Left lung (tissue), 10 donors: ENCODE measurements around the gene SLC35G6. TPM values are rescaled to one million over a fixed set of nuclear protein-coding genes. Genes with fewer than 3 reads are reported as not detected.
A peak's percentile ranks its signal among the peaks of the same experiment; 100 is the strongest.

Experiments used
- ATAC-seq: fragments of 200-7000 bp; cut with Tn5 transposase; one replicate; pipeline ENCODE4 v1.9.1; 2020; ENCODE audit warnings: moderate library complexity
- DNase-seq, 4 donors: peaks; one replicate each; pipeline ENCODE4 v3.0.0-alpha.2; 2013 to 2020
- H3K27ac ChIP-seq, 2 donors: fragments of 200-600 bp; sonication (generic) in 1 of 2; one replicate each; pipeline versions ENCODE4 v1.5.0 to v1.8.0; 2020 to 2021
- H3K27me3 ChIP-seq, 2 donors: fragments of 200-600 bp; sonication (generic) in 1 of 2; one replicate each; pipeline versions ENCODE4 v1.5.0 to v1.8.0; 2020 to 2021
- H3K36me3 ChIP-seq, 2 donors: fragments of 200-600 bp; sonication (generic) in 1 of 2; one replicate each; pipeline versions ENCODE4 v1.5.0 to v1.8.0; 2020 to 2021
- H3K4me1 ChIP-seq, 2 donors: fragments of 200-600 bp; one replicate each; pipeline ENCODE4 v1.8.0; 2021
- H3K4me3 ChIP-seq, 2 donors: fragments of 200-600 bp; sonication (generic) in 1 of 2; one replicate each; pipeline versions ENCODE4 v1.5.0 to v1.8.0; 2020 to 2021; ENCODE audit warnings: mild to moderate bottlenecking in 1 of 2
- H3K9me3 ChIP-seq, 2 donors: fragments of 200-600 bp; sonication (generic) in 1 of 2; one replicate each; pipeline versions ENCODE4 v1.5.0 to v1.8.0; 2020 to 2021
- intact Hi-C, 2 donors: fragments of 100-400 bp; cut with DNase I; formaldehyde crosslinking; loops; one replicate each; pipeline versions ENCODE4 v1.11.2 to v1.14.2; 2022
- polyA plus RNA-seq, 6 donors: library from polyadenylated mRNA; unstranded; fragments of 120-200 nt; gene quantifications; one replicate each; pipeline ENCODE4 v1.2.1, GENCODE V29; 2013; ENCODE audit not compliant: insufficient read length in 6 of 6
- total RNA-seq, 2 donors: library from RNA; stranded (reverse); fragmentation: NEBNext Ultra II Directional; extraction: Animal tissue kit (Norgen Biotek cat#: 25700); gene quantifications; one replicate each; pipeline ENCODE4 v1.2.1, GENCODE V29; 2021
- TF ChIP-seq, protein P1 (sequence below), 2 donors: fragments of 200-600 bp; sonication (generic) in 1 of 2; IDR thresholded peaks; one replicate each; pipeline versions ENCODE4 v1.5.0 to v1.8.0; 2021; ENCODE audit warnings: antibody characterized with exemption in 2 of 2
- donor health status: DM: no; HTN: yes; CAD: no.
- donor health status: DM: no; HTN: no; CAD: no.

The SLC35G6 gene
- total and polyA plus RNA-seq, 8 donors: 0.17 to 0.35 (median 0.35) TPM; not detected in 2

DNA sequence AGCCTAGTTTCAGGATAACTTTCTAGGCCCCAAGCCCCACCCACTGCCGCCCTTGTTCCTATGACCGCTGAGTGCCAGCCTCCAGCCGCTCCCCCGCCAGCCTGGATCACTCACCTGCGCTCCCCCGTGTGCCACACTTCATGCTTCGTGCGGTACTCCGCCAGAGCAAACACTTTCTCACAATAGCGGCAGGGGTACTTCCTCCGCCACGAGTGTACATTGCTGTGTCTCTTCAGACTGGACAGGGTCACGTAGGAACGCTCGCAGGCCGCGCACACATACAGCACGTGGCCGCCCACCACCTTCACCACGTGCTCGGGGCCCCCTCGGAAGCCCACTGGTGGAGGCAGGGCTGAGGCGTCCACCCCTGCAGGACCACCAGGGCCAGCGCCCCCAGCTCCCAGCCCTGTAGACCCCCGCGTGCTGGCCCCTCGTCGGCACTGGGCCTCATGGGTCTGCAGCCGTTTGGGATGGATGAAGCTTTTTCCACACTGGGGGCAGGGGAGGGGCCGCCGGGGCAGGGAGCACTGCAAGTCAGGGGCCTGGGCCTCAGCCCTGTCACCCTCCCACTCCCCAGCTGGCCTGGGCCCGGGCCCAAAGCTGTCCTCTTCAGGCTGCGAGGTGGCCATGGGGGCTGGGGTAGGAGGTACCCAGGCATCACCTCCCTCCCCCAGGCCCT is 15.5 kb upstream of the SLC35G6 start:
- no peaks in the 10 kb centered on the region for H3K9me3 ChIP-seq

GRCh38 chr17:7466318-7466638 is 15.0 kb upstream of the SLC35G6 start:
- H3K27ac ChIP-seq: peak overlapping the region; percentile 26 to 78

More for the DNA sequence above, 15.5 kb upstream of the SLC35G6 start:
- Histone ChIP-seq H3K27ac (peak overlapping the region in 1 of 2 donors; percentile 78), H3K27me3 (no peaks in the 10 kb centered on the region), H3K4me3 (no peak overlapping the region), H3K36me3 (peaks cover 4 to 40% of the 10 kb centered on the region in 2 donors), H3K4me1 (peaks cover 8 to 33% of the 10 kb centered on the region in 2 donors)
- DNase-seq: peak in 3 of 4 donors; percentile 53 to 84 (median 65)
- ATAC-seq: peak; percentile 73
- TF ChIP-seq, protein P1, sequence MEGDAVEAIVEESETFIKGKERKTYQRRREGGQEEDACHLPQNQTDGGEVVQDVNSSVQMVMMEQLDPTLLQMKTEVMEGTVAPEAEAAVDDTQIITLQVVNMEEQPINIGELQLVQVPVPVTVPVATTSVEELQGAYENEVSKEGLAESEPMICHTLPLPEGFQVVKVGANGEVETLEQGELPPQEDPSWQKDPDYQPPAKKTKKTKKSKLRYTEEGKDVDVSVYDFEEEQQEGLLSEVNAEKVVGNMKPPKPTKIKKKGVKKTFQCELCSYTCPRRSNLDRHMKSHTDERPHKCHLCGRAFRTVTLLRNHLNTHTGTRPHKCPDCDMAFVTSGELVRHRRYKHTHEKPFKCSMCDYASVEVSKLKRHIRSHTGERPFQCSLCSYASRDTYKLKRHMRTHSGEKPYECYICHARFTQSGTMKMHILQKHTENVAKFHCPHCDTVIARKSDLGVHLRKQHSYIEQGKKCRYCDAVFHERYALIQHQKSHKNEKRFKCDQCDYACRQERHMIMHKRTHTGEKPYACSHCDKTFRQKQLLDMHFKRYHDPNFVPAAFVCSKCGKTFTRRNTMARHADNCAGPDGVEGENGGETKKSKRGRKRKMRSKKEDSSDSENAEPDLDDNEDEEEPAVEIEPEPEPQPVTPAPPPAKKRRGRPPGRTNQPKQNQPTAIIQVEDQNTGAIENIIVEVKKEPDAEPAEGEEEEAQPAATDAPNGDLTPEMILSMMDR (IDR thresholded peaks at IDR 0.05): no peak
- intact Hi-C loops: no loop called here

DNA sequence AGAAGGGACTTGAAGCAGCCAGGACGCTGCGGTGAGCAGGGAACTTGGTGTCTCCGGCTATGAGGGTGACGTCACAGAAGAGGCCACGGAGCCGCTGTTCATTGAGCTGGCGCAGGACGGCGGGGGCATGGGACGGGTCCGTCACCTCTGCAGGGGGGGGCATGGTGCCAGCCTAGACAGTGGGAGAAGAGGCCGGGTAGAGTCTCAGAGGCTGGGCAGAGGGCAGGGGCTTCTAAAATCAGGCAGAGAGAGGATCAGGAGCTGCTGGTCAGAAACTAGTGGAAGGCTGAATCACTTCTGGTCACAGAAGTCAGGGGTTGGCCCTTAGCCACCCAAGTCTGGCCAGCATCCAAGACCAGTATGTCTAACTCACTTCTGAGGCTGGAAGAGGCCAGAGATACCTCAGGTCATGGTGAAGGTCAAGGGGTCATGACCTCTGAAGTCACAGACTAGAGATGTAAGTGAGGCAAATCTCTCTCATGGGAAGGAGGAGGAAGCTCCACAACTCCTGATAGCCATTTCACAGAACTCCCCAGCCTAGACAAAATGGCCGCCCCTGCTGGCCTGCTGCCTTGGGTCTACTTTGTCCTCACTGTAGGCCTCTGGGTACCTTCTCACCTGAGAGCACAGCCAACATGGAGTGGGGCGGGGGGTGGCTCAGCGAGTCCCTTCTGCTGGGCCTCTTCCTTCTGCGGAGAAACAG is 14.5 kb upstream of the SLC35G6 start:
- DNase-seq (peak in 1 of 4 donors; percentile 73), ATAC-seq (peak; percentile 36)
- no peak overlapping the region for H3K4me3 ChIP-seq
- peaks cover 8 to 36% of the 10 kb centered on the region in 2 donors for H3K4me1 ChIP-seq
- TF ChIP-seq, protein P1 (IDR thresholded peaks at IDR 0.05): no peak
- intact Hi-C loops: no loop called here
- H3K9me3 ChIP-seq: no peaks in the 10 kb centered on the region
- H3K27me3 ChIP-seq: no peaks in the 10 kb centered on the region
- peak overlapping the region; percentile 65 to 78 for H3K27ac ChIP-seq
- H3K36me3 ChIP-seq: peaks cover 4 to 38% of the 10 kb centered on the region in 2 donors

More at GRCh38 chr17:7466318-7466638, 15.0 kb upstream of the SLC35G6 start:
- TF ChIP-seq, protein P1 (IDR thresholded peaks at IDR 0.05): no peak
- Histone ChIP-seq H3K27me3 (no peaks in the 10 kb centered on the region), H3K4me1 (peaks cover 8 to 33% of the 10 kb centered on the region in 2 donors), H3K9me3 (no peaks in the 10 kb centered on the region), H3K4me3 (no peak overlapping the region), H3K36me3 (peaks cover 4 to 40% of the 10 kb centered on the region in 2 donors)
- DNase-seq: no peak
- no peak for ATAC-seq
- intact Hi-C loops: no loop called here

DNA sequence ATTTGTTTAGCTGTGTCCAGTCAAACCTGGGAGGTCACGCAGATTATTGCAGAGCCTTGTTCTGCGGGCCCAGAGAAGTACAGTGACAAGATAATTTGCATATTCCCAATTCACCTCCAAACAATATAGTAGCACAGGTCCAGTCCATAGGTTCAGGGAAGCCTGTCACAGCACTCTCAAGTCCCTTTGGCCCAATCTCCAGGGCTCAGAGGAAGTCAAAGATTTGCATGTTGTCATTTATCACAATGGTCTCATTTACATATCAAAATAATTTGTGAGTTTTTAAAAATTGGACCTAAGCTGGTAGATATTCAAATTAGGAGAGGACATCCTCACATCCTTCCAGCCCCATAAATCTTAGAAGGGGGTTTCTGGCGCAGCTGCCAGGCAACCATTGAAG is 13.7 kb upstream of the SLC35G6 start:
- TF ChIP-seq, protein P1 (IDR thresholded peaks at IDR 0.05): no peak
- Histone ChIP-seq H3K9me3 (no peaks in the 10 kb centered on the region), H3K36me3 (peaks cover 4 to 31% of the 10 kb centered on the region in 2 donors), H3K27me3 (no peaks in the 10 kb centered on the region), H3K27ac (peak overlapping the region; percentile 65 to 78), H3K4me1 (peaks cover 8 to 38% of the 10 kb centered on the region in 2 donors), H3K4me3 (no peak overlapping the region)
- ATAC-seq (no peak), DNase-seq (no peak)
- intact Hi-C loops: no loop called here

GRCh38 chr17:7468290-7468689 is 13.0 kb upstream of the SLC35G6 start:
- Histone ChIP-seq H3K9me3 (no peaks in the 10 kb centered on the region), H3K27ac (no peak overlapping the region), H3K36me3 (peaks cover 4 to 23% of the 10 kb centered on the region in 2 donors), H3K4me1 (peaks cover 8 to 38% of the 10 kb centered on the region in 2 donors), H3K27me3 (no peaks in the 10 kb centered on the region), H3K4me3 (no peak overlapping the region)
- no peak for ATAC-seq
- no peak for DNase-seq
- TF ChIP-seq, protein P1 (IDR thresholded peaks at IDR 0.05): no peak
- intact Hi-C loops: no loop called here
